SH-SY5Y (cell line): Measurements from ENCODE around the gene SERPINB11.
"Not testable (repeated sequence)": the region's sequence is repeated elsewhere in the genome, so short reads cannot be mapped to it uniquely, and the experiment has no call there.

Source experiments
- GATA2 ChIP-seq: IDR thresholded peaks from 2 replicates; pipeline ENCODE4 v1.6.1; 2011; ENCODE audit warnings: mild to moderate bottlenecking, low read depth, low read length
- GATA3 ChIP-seq: IDR thresholded peaks from 2 replicates; pipeline ENCODE4 v1.6.1; 2011; ENCODE audit warnings: low read depth, mild to moderate bottlenecking, low read length, moderate library complexity

The SERPINB11 gene

GRCh38 chr18:63702660-63703059 lies at the start of gene SERPINB11:
Gene SERPINB11 (plus strand): TSS chr18:63702960. CDS start chr18:63710194, 7,234 bp downstream.
- no peak for TF ChIP-seq GATA2
- TF ChIP-seq GATA3, result no peak

- TF ChIP-seq GATA3, GATA2: not testable (repeated sequence)
These were observed 41.0 kb upstream of the SERPINB11 start, which contains the start of gene SERPINB3 for GRCh38 chr18:63661750-63662149. Gene SERPINB3 (minus strand): TSS chr18:63661893. CDS start chr18:63661216, 677 bp downstream.

- no peak for TF ChIP-seq GATA3
- no peak for TF ChIP-seq GATA2
These were observed 38.2 kb upstream of the SERPINB11 start for GRCh38 chr18:63664571-63664970.

- TF ChIP-seq GATA3, result no peak
These were observed 26.0 kb upstream of the SERPINB11 start for GRCh38 chr18:63676526-63677323.

- no peak for TF ChIP-seq GATA3
These were observed 25.1 kb upstream of the SERPINB11 start for GRCh38 chr18:63677500-63678225.

- no peak for TF ChIP-seq GATA3
- TF ChIP-seq GATA2, result no peak
These were observed 22.7 kb upstream of the SERPINB11 start for GRCh38 chr18:63679820-63680606.

- TF ChIP-seq GATA3 (no peak), GATA2 (no peak)
These were observed 21.1 kb upstream of the SERPINB11 start for GRCh38 chr18:63681449-63682340.

GRCh38 chr18:63683152-63683551 lies 19.6 kb upstream of the SERPINB11 start:
- TF ChIP-seq GATA3 (no peak), GATA2 (no peak)

GRCh38 chr18:63683890-63684289 lies 18.9 kb upstream of the SERPINB11 start:
- TF ChIP-seq GATA2, result no peak
- TF ChIP-seq GATA3, result no peak

GRCh38 chr18:63684718-63685117 lies 18.0 kb upstream of the SERPINB11 start:
- TF ChIP-seq GATA2, result no peak
- TF ChIP-seq GATA3, result no peak

- TF ChIP-seq GATA3 (no peak), GATA2 (no peak)
These were observed 15.9 kb upstream of the SERPINB11 start for GRCh38 chr18:63686871-63687270.

GRCh38 chr18:63689064-63689463 lies 13.7 kb upstream of the SERPINB11 start:
- TF ChIP-seq GATA3 (no peak), GATA2 (no peak)

GRCh38 chr18:63697097-63697660 lies 5.6 kb upstream of the SERPINB11 start:
- TF ChIP-seq GATA2 (no peak), GATA3 (no peak)

- no peak for TF ChIP-seq GATA2
- no peak for TF ChIP-seq GATA3
These were observed 2.3 kb upstream of the SERPINB11 start for GRCh38 chr18:63700501-63700900.

- TF ChIP-seq GATA3 (no peak), GATA2 (no peak)
These were observed 808 bp upstream of the SERPINB11 start for GRCh38 chr18:63701952-63702351.
